ENCODE measurements around the gene KBTBD12. TPM values are rescaled to one million over a fixed set of nuclear protein-coding genes. Genes with fewer than 3 reads are reported as not detected.

Gene KBTBD12
- polyA plus RNA-seq, 2 of the 4 experiments (the other 2 are of a cell fraction), result not detected

DNA sequence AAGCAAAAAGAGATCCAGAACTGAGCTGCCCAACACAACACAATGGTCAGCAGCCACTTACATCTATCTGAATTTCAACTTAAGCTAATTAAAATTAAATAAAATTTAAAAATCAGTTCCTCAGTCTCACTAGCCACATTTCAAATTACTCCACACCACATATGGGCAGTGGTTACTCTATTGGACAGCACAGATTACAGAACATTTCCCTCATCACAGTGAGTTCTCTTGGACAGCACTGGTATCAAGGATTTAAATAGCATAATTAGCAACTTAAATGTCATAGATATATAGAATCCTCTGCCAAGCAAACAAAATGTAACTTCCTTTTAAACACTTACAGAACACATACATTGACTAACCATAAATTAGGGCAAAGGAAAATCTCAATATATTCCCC is 64.4 kb downstream of the KBTBD12 start:
- H3K4me3 ChIP-seq, result no peak overlapping the region
- H3K27ac ChIP-seq, result no peak overlapping the region
- no peak overlapping the region for H3K4me2 ChIP-seq
- DNase-seq (ENCODE audit: low read depth in 1 of 2, low spot score in 1 of 2) (no peak), FAIRE-seq (no peak), ATAC-seq (no peak)
- H3K4me1 ChIP-seq, result no peaks in the 10 kb centered on the region
- TF ChIP-seq ZFP36 (IDR thresholded peaks at IDR 0.05; ENCODE audit: borderline replicate concordance, partially characterized antibody) (no peak), GATA3 (IDR thresholded peaks at IDR 0.05; ENCODE audit: borderline replicate concordance) (no peak), SREBF2 (IDR thresholded peaks at IDR 0.05) (no peak), EHMT2 (IDR thresholded peaks at IDR 0.05; ENCODE audit: low read depth) (no peak), CBX8 (IDR thresholded peaks at IDR 0.05) (no peak), FOSL2 (IDR thresholded peaks at IDR 0.05) (no peak), FOSL2 (CRISPR knock-in tag; IDR thresholded peaks at IDR 0.05) (no peak), HOXB13 (CRISPR knock-in tag; IDR thresholded peaks at IDR 0.05; ENCODE audit: low read depth) (no peak), EP300 (IDR thresholded peaks at IDR 0.05) (no peak), FOSB (CRISPR knock-in tag; IDR thresholded peaks at IDR 0.05) (no peak), MAFK (IDR thresholded peaks at IDR 0.05; ENCODE audit: partially characterized antibody) (no peak)
- TF ChIP-seq, protein P1, sequence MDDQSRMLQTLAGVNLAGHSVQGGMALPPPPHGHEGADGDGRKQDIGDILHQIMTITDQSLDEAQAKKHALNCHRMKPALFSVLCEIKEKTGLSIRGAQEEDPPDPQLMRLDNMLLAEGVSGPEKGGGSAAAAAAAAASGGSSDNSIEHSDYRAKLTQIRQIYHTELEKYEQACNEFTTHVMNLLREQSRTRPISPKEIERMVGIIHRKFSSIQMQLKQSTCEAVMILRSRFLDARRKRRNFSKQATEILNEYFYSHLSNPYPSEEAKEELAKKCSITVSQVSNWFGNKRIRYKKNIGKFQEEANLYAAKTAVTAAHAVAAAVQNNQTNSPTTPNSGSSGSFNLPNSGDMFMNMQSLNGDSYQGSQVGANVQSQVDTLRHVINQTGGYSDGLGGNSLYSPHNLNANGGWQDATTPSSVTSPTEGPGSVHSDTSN (IDR thresholded peaks at IDR 0.05), result no peak
- POLR2A ChIA-PET, result no interaction called here
- H3K9me3 ChIP-seq, result peaks cover 5% of the 10 kb centered on the region; the same call in 1 of the 3 replicates
- CTCF ChIA-PET, result interaction anchor here (1.1 kb wide), 1 partner anchor 8 kb away, joined by 3 read pairs; no protein-coding TSS in a partner anchor

DNA sequence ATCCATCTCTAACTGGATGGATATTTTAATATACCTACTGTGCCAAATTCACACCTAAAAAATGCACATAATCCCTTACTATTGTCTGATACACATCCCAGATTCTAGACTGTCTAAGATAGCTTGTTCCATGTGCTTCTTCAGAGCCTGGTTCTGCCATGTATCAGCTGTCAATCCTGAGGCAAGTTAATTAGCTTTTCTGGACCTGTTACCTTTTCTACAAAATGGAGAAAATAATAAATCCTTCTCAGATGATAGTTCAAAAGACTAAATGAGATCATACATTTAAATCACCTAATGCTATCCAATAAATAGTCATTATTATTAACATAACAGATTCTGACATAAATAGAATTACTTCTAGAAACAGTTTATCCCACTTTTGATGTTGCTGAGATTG is 66.1 kb downstream of the KBTBD12 start:
- FAIRE-seq, result no peak

DNA sequence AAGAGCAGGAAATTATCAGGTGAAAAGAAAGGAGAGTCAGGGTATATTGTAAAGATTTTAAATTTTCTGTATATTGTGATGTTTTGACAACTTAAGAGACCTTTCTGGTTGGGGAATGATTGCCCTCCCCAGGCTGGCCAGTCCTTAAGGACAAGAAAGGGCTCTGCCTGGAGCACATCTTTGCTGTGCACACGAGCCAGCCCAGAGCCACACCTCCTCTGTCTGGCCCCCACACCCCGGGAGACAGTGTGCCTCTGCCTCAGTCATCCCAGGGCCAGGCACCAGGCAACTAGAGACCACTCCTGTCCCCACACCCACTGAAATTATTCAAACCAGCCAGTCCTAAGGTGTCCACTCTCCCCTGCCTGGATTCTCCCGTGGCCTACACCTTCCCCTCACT is 67.1 kb downstream of the KBTBD12 start:
- DNase-seq (ENCODE audit: low read depth in 1 of 2, low spot score in 1 of 2), result no peak
- POLR2A ChIA-PET, result no interaction called here
- FAIRE-seq, result no peak
- CTCF ChIA-PET, result no interaction called here
- Histone ChIP-seq H3K4me2 (no peak overlapping the region), H3K27ac (no peak overlapping the region), H3K4me3 (no peak overlapping the region), H3K4me1 (no peaks in the 10 kb centered on the region), H3K9me3 (peaks cover 5% of the 10 kb centered on the region; the same call in 1 of the 3 replicates)
- TF ChIP-seq ZSCAN20 (CRISPR knock-in tag; IDR thresholded peaks at IDR 0.05), result no peak
- TF ChIP-seq SREBF2 (IDR thresholded peaks at IDR 0.05), result no peak
- TF ChIP-seq NPAS2 (CRISPR knock-in tag; IDR thresholded peaks at IDR 0.05; ENCODE audit: borderline replicate concordance), result no peak
- TF ChIP-seq SMC3 (IDR thresholded peaks at IDR 0.05), result no peak
- no peak for TF ChIP-seq HEYL (CRISPR knock-in tag; IDR thresholded peaks at IDR 0.05)
- no peak for TF ChIP-seq RCOR1 (IDR thresholded peaks at IDR 0.05; ENCODE audit: low read depth, low read length)
- TF ChIP-seq MYC (IDR thresholded peaks at IDR 0.05; ENCODE audit: borderline replicate concordance, low read length), result no peak
- TF ChIP-seq EP300 (IDR thresholded peaks at IDR 0.05), result no peak
- TF ChIP-seq NR3C1 (IDR thresholded peaks at IDR 0.05), result no peak
- no peak for TF ChIP-seq CBX2 (IDR thresholded peaks at IDR 0.05; ENCODE audit: borderline replicate concordance, low read depth)
- no peak for TF ChIP-seq HDAC2 (IDR thresholded peaks at IDR 0.05)
- TF ChIP-seq ZFP36 (IDR thresholded peaks at IDR 0.05; ENCODE audit: borderline replicate concordance, partially characterized antibody), result no peak
- TF ChIP-seq HOXA7 (CRISPR knock-in tag; IDR thresholded peaks at IDR 0.05), result no peak
- no peak for TF ChIP-seq GATA3 (IDR thresholded peaks at IDR 0.05; ENCODE audit: borderline replicate concordance)
- TF ChIP-seq, protein P2, sequence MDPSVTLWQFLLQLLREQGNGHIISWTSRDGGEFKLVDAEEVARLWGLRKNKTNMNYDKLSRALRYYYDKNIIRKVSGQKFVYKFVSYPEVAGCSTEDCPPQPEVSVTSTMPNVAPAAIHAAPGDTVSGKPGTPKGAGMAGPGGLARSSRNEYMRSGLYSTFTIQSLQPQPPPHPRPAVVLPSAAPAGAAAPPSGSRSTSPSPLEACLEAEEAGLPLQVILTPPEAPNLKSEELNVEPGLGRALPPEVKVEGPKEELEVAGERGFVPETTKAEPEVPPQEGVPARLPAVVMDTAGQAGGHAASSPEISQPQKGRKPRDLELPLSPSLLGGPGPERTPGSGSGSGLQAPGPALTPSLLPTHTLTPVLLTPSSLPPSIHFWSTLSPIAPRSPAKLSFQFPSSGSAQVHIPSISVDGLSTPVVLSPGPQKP (IDR thresholded peaks at IDR 0.05; ENCODE audit: low read depth, low read length), result no peak
- TF ChIP-seq CEBPB (IDR thresholded peaks at IDR 0.05), result no peak
- no peak for TF ChIP-seq ZC3H11A (IDR thresholded peaks at IDR 0.05)
- TF ChIP-seq CHD2 (IDR thresholded peaks at IDR 0.05; ENCODE audit: low read length, partially characterized antibody), result no peak
- TF ChIP-seq, protein P3, sequence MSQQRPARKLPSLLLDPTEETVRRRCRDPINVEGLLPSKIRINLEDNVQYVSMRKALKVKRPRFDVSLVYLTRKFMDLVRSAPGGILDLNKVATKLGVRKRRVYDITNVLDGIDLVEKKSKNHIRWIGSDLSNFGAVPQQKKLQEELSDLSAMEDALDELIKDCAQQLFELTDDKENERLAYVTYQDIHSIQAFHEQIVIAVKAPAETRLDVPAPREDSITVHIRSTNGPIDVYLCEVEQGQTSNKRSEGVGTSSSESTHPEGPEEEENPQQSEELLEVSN (IDR thresholded peaks at IDR 0.05; ENCODE audit: borderline replicate concordance, low read depth), result no peak
- ATAC-seq, result no peak
- 45% methylated on average over 3 of the region's 3 CpGs for WGBS (ENCODE audit: missing lambda C conversion rate)

More for the DNA sequence above, 66.1 kb downstream of the KBTBD12 start:
- Histone ChIP-seq H3K27ac (no peak overlapping the region), H3K4me3 (no peak overlapping the region), H3K9me3 (peaks cover 5% of the 10 kb centered on the region; the same call in 1 of the 3 replicates), H3K4me2 (no peak overlapping the region), H3K4me1 (no peaks in the 10 kb centered on the region)
- CTCF ChIA-PET, result no interaction called here
- TF ChIP-seq, protein P4, sequence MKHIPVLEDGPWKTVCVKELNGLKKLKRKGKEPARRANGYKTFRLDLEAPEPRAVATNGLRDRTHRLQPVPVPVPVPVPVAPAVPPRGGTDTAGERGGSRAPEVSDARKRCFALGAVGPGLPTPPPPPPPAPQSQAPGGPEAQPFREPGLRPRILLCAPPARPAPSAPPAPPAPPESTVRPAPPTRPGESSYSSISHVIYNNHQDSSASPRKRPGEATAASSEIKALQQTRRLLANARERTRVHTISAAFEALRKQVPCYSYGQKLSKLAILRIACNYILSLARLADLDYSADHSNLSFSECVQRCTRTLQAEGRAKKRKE (CRISPR knock-in tag; IDR thresholded peaks at IDR 0.05; ENCODE audit: low read depth), result no peak
- no peak for TF ChIP-seq MAFK (IDR thresholded peaks at IDR 0.05; ENCODE audit: partially characterized antibody)
- no peak for TF ChIP-seq HEYL (CRISPR knock-in tag; IDR thresholded peaks at IDR 0.05)
- TF ChIP-seq, protein P5, sequence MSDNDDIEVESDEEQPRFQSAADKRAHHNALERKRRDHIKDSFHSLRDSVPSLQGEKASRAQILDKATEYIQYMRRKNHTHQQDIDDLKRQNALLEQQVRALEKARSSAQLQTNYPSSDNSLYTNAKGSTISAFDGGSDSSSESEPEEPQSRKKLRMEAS (IDR thresholded peaks at IDR 0.05), result no peak
- TF ChIP-seq BHLHE40 (IDR thresholded peaks at IDR 0.05; ENCODE audit: low read depth, low read length), result no peak
- DNase-seq (ENCODE audit: low read depth in 1 of 2, low spot score in 1 of 2), result no peak
- ATAC-seq, result no peak
- POLR2A ChIA-PET, result no interaction called here

Data from A549 (cell line).